Activated CD4-positive, CD25-positive, alpha-beta regulatory T cell treated with anti-CD3 and anti-CD28 coated beads, Interleukin-2, amount 50 U/mL, for 16 hours (primary cell): ENCODE data around the gene TCEAL8.
A peak's percentile ranks its signal among the peaks of the same experiment; 100 is the strongest.
"Not testable (repeated sequence)": the region's sequence is repeated elsewhere in the genome, so short reads cannot be mapped to it uniquely, and the experiment has no call there.

Experiments used
- DNase-seq: peaks from one replicate; pipeline ENCODE4 v3.0.0-alpha.2; 2020; ENCODE audit warnings: low read depth, low spot score

TCEAL8 gene, protein sequence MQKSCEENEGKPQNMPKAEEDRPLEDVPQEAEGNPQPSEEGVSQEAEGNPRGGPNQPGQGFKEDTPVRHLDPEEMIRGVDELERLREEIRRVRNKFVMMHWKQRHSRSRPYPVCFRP

DNA sequence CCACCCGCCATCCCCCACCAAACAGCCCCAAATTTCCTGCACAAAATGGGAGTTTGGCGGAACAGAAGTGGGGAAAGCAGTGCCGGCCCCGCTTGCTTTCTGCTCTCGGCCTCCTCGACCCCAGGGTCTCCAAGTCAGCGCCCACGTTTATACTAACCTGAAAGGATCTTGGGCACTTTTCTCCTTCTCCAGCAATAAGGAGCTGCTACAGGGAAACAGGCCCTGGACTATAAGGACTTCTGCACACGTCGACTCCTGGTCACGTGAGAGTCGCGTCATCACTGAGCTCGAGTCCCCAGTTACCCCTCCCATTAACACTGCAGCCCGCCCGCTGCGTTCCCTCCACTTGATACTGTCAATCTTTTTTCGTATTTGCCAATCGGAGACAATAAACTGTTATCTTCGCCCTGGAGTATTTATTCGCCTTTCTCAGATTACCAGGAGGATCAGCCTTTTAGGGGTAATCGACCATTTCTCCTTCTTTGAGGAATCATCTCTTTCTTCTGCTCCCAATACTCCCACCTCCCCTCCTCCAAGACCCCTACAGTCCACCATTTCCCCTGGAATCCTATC is at the start of gene TCEAL8:
TSS of gene TCEAL8 (minus strand) at position 235 of the 573 bp plus-strand sequence. CDS start 1,176 bp downstream, outside the sequence.
- peak; percentile 21 for DNase-seq

GRCh38 chrX:103304705-103305104 is 49.8 kb upstream of the TCEAL8 start:
- DNase-seq: no peak

DNA sequence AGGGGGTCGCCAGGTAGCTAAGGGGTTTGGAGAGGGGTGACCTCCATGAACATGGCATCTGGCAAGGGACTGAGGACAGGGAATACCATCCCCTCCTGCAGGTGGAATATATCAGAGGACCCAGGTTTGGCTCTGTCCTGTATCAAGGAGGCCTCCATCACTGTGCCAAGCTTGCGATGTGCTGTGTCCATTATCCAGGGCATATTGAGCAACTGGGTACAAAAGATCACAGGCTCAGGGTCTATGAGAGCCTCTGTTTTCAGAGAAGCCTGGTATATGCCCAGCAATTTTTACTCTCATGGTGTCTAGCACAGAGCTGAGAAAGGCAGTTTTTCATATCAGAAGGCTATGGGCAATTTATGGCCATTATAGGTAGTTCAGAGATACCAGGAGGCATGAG is 38.2 kb upstream of the TCEAL8 start:
- DNase-seq: no peak

DNA sequence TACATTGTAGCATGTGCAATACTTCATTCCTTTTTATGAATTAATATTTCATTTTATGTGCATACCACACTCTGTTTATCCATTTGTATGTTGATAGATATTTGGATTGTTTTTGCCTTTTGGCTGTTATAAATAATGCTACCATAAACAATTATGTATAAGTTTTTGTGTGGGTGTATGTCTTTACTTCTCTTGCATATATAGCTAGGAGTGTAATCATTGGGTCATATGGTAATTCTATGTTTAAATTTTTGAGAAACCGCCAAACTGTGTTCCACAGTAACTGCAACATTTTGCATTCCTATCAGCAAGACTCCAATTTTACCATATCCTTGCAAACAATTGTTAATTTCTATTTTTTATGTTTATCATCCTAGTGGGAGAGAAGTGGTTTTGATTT is 24.7 kb upstream of the TCEAL8 start:
- no peak for DNase-seq

- no peak for DNase-seq
These were observed 21.6 kb upstream of the TCEAL8 start, which contains the start of gene TCEAL5 for GRCh38 chrX:103276581-103277002. TSS of gene TCEAL5 (minus strand) at chrX:103276750. CDS start at chrX:103274563, 2,187 bp downstream.

DNA sequence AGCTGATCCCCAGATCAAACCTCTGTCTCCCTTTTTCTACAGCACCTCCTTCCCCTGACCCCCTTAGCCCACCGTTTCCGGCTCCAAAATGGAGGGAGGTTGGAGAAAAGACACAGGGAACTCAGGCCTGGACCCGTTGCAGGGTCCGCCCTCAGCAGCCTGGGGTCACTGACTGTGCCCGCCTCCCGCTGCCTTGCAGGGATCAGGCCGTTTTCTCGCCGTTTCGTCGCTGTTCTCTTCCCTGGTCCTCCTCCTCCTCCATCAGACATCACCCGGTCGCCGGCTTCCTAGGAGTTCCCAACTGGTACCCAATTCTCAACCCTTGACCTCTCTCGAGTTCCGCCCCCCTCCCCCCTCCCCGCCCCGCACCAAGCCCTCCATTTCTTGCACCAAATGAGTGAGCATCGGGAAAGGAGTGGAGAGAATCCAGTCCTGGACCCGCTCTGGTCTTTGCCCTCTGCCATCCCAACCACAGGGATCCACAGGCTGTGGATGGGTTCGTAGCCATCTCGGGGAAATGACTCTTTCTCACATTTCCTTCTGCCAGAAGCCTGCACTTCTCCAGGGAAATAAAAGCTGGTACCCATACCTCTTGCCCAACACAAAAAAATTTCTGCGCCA is 21.1 kb upstream of the TCEAL8 start:
- no peak for DNase-seq

DNA sequence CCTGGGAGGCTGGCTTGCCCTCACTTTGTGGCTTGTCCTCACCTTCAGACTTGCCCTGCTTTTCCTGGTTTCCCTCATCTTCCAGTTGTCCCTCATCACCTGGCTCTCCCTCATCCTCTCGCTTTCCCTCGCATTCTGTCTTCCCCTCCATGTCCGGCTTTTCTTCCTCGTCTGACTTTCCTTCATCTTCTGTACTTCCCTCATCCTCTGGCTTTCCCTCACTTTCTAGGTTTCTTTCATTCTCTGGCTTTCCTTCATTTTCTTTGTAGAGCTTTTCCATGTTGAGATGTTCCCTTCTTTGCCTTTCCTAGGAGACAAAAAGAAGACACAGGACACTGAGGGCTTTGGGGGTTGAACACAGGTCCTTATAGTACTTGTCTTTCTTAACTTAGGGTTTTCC is 19.3 kb upstream of the TCEAL8 start:
- DNase-seq: no peak

DNA sequence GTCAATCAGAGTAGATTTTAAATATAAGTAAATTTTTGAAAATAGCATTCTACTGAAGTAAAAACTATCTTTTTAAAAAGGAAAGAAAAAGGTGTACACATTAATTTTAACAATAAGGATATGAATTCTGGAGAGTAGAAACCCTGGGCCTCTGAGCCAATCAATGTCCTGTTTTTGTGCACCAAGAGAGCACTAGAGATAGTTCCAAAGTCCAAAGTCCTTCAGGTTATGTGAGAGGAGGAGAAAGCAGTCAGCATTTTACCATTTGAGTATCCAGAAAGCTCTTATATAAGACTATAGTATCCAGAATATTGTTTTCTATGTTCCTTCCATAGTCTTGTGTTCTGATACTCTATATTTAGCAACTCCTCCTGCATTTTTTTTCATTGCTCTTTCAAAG is 3.3 kb upstream of the TCEAL8 start:
- no peak for DNase-seq

DNA sequence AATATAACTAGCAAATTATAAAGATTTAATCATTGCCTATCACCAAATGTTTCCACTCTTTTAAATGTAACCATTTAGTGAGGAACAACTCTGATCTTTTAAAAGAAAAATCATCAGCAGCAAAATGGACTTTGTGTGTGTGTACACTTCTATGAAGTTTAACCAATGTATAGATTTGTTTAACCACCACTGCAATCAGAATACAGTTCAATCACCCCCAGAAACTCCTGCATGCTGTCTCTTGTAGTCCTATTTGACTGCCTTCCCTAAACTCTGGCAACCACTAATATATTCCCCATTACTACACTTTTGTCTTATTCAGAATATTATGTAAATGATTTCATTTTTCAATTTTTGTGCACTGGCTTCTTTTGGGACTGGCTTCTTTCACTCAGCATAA is 1.7 kb upstream of the TCEAL8 start:
- no peak for DNase-seq

DNA sequence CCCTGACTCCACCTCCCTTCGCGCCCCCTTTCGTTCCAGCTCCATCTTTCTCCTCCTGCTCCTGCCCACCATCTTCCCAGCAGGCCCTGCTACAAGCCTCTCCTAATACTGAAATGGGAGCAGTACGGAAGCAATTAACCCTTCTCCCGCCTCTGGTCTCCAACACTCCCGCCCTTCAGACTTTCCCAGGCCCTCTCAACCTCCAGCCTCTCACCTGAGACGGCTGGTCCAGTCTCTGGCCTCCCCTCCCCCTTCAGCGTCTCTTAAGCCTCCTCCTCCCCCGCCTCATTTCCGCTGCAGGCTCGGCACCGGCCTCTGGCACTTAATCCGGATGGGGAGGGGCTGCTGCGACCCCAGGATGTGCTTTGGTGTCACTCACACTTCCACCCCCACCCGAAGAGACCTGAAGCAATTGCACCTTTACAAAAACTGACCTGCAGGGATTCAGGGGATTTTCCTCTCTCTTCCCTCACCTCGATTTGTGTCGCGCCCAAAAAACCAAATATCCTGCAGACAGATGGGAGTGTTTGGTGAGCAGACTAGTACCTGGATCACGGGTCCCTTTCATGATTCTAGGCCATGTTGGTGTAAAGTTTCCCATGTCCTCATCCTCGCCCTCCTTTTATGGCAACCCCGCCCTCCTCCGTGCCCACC is 657 bp downstream of the TCEAL8 start:
- no peak for DNase-seq

- DNase-seq: no peak
These were observed 1.3 kb downstream of the TCEAL8 start for GRCh38 chrX:103253608-103254007.

GRCh38 chrX:103250977-103251376 is 4.0 kb downstream of the TCEAL8 start:
- no peak for DNase-seq

DNA sequence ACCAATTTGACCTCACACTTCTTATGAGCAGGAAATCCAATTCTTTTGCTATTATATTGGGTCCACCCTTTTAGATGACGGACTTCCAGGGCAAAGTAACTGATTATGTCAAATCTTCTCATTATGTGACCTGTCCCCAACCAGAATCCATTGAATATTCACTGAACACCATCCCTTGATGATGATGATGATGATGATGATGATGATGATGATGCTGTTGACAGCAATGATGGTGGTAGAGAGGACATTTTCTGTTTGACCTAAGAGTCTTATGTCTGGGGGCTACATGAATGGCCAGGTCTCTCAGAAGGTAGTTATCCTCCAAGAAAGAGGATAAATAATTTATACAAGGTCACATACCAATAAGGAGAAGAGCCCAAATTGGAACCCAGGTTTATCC is 5.2 kb downstream of the TCEAL8 start:
- no peak for DNase-seq

- no peak for DNase-seq
These were observed 6.4 kb downstream of the TCEAL8 start for GRCh38 chrX:103248553-103248952.

- DNase-seq: no peak
These were observed 14.8 kb downstream of the TCEAL8 start for GRCh38 chrX:103240155-103240554.

DNA sequence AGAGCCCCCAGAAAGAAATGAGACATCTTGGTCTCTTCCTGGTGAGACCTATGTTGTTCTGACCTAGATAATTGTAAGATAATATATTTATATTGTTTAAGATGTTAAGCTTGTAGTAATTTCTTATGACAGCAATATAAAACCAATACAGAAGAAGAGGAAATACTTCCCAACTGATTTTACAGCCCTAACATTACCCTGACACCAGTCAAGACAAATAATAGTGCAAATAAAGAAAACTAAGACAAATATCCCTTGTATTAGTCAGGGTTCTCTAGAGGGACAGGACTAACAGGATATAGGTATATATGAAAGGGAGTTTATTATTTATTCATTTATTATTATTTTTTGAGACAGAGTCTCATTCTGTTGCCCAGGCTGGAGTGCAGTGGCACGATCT is 18.7 kb downstream of the TCEAL8 start:
- DNase-seq: no peak

- DNase-seq: not testable (repeated sequence)
These were observed 19.3 kb downstream of the TCEAL8 start for GRCh38 chrX:103235608-103236007.

DNA sequence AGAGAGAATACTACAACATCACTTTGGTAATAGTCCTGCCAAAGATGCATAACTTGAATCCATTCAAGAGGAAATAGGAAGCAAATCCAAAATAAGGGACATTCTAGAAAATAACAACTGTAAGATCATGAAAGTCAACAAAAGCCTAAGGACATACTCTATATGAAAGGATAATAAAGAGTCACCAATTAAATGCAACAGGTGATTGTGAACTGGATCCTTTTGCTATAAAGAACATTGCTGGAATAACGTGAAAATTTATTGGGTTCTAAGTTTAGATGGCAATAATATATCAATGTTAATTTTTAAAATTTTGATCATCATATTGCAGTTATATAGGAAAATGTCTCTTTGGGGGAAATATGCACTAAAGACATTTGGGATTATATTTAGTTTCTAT is 20.1 kb downstream of the TCEAL8 start:
- DNase-seq: no peak

- DNase-seq: no peak
These were observed 21.7 kb downstream of the TCEAL8 start for GRCh38 chrX:103233263-103233662.

DNA sequence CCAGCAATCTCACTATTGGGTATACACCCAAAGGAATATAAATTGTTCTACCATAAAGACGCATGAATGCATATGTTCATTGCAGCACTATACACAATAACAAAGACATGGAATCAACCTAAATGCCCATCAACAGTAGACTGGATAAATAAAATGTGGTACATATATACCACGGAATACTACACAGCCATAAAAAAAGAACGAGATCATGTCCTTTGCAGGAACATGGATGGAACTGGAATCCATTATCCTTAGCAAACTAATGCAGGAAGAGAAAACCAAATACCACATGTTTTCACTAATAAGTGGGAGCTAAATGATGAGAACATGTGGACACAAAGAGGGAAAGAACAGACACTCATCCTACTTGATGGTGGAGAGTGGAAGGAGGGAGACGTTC is 29.0 kb downstream of the TCEAL8 start:
- not testable (repeated sequence) for DNase-seq

DNA sequence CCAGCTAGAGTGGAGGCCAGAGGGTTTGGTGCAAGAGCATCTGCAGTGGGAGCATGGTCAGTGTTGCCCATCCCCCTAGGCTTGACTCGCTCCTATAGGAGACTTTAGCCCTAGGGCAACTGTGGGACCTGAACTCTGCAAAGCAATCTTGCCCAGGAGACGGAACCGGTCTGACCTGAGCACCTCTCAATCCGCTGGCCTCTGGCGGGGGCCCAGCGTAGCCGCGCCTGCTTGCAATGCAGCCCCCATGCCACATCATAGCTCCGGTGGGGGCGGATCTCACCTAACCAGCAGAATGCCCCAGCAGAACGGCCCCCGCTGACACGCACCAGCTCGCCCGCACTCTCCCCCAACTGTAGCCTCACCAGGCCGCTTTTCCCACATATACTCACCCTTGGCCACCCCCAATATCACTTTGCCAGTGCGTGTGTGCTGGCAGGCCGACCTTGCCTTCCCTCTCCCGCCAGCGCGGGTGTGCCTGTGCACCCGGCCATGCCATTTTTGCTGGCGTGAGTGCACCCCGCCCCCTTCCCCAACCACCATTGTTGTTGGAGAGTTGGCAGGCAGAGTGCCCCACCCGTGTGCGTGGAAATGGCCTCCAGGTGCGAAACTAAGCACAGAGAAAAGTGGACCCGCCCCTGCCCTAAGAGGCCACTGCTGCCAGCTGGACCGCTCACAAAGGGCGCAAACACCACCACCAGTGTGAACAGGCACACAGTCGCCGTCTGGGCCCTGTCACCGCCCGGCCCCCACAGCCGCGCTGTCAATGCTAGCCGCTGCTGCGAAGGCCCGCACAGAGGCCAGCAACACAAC is 34.2 kb downstream of the TCEAL8 start:
- no peak for DNase-seq

DNA sequence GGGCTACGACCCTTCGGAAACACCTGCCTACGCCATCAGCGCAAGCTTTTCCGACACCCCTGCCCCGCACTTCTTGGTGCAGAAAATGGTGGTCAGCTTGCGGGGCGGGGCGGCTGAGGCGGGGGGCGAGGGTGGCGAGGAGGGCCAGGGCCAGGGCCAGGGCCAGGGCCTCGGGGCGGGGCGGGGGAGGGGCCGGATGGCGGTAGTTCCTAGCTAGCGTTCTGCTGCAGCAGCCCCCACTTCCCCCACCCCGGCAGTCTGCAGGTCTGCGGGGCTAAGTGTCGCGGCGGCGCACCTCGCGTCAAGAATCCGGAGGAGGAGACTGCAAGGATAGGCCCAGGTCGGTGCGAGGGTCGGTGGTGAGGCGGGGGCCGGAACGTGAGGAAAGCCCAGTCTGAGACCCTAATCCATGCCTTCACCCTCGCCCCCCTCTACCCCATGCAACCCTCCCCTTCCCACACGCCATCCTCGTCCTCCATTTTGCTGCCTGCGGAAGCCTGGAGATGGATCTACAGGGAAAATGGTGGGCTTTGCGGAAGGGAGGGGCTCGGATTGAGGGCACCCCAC is 39.4 kb downstream of the TCEAL8 start:
- no peak for DNase-seq
